Endothelial cell of umbilical vein (primary cell): ENCODE results near the gene CLTCL1.

Experiments used
- CTCF ChIP-seq, 2 donors: IDR thresholded peaks; 1 replicate in 1 of 2; 2 replicates in 1 of 2; pipeline ENCODE4 v1.5.1; 2011; ENCODE audit warnings: low read length in 2 of 2, mild to moderate bottlenecking in 2 of 2, moderate library complexity in 2 of 2, control low read depth in 1 of 2, inconsistent platforms in 1 of 2, low read depth in 1 of 2; ENCODE audit not compliant: insufficient read depth in 1 of 2; ENCODE audit errors: extremely low read depth in 1 of 2
- EZH2 ChIP-seq: IDR thresholded peaks from 2 replicates; pipeline ENCODE4 v1.6.1; 2012; ENCODE audit warnings: borderline replicate concordance, low read depth, mild to moderate bottlenecking, moderate library complexity, low read length, inconsistent platforms; ENCODE audit not compliant: severe bottlenecking
- FOS ChIP-seq: IDR thresholded peaks from 2 replicates; pipeline ENCODE4 v1.6.1; 2011; ENCODE audit warnings: mild to moderate bottlenecking, low read length, moderate library complexity, borderline replicate concordance; ENCODE audit not compliant: insufficient read depth
- JUN ChIP-seq: IDR thresholded peaks from 2 replicates; pipeline ENCODE4 v1.6.1; 2011; ENCODE audit warnings: borderline replicate concordance, low read depth; ENCODE audit not compliant: insufficient read length, insufficient read depth
- MAX ChIP-seq: IDR thresholded peaks from 2 replicates; pipeline ENCODE4 v1.6.1; 2011; ENCODE audit not compliant: insufficient read depth, insufficient read length
- MYC ChIP-seq: IDR thresholded peaks from one replicate; pipeline ENCODE4 v1.6.1; 2011; ENCODE audit warnings: mild to moderate bottlenecking, low read depth, low read length
- POLR2A ChIP-seq: IDR thresholded peaks from 2 replicates; pipeline ENCODE4 v1.6.1; 2012; ENCODE audit warnings: low read depth, mild to moderate bottlenecking, control low read depth, low read length
- POLR2AphosphoS5 ChIP-seq: IDR thresholded peaks from 2 replicates; pipeline ENCODE4 v1.6.1; 2012; ENCODE audit warnings: low read depth, mild to moderate bottlenecking, control low read depth, low read length, moderate library complexity; ENCODE audit not compliant: insufficient read depth

DNA sequence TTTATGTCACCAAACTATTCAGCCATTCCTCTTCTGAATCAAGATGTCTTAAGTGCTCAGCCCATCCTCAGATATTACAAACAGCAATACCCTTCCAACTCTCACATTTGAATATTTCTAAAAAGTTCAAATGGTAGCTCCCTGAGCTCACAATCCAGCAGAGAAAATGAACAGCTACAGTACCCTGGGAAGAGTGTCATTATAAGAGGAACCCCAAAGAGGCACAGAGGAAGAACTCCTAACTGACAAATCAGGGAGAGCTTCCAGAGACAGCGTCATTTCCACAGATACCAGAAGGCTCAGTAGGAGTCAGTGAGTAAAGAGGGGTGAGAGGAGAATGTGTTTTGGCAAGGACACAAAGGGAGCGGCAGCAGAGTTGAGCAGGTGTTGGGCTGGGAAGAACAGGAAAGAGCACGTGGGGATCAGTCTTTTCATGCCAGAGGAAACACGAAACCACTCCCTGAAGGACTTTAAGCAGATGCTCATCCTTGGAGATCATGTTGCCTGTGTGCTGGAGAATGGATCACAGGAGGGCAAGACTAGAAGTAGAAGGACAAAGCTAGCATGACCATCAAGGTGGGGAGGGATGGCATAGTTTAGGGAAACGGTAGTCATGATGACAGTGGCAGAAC is 4.3 kb downstream of the CLTCL1 start:
- TF ChIP-seq FOS, result no peak
- TF ChIP-seq MAX, result no peak
- TF ChIP-seq CTCF (IDR thresholded peaks at IDR 0.05; ENCODE audit: extremely low read depth in 1 of 2, insufficient read depth in 1 of 2, low read depth in 1 of 2, low read length in 2 of 2), result no peak
- no peak for TF ChIP-seq EZH2
- no peak for TF ChIP-seq POLR2AphosphoS5
- no peak for TF ChIP-seq POLR2A
- TF ChIP-seq JUN, result no peak
- TF ChIP-seq MYC, result no peak
